Measurements from ENCODE around the gene RNF217.

Gene RNF217

DNA sequence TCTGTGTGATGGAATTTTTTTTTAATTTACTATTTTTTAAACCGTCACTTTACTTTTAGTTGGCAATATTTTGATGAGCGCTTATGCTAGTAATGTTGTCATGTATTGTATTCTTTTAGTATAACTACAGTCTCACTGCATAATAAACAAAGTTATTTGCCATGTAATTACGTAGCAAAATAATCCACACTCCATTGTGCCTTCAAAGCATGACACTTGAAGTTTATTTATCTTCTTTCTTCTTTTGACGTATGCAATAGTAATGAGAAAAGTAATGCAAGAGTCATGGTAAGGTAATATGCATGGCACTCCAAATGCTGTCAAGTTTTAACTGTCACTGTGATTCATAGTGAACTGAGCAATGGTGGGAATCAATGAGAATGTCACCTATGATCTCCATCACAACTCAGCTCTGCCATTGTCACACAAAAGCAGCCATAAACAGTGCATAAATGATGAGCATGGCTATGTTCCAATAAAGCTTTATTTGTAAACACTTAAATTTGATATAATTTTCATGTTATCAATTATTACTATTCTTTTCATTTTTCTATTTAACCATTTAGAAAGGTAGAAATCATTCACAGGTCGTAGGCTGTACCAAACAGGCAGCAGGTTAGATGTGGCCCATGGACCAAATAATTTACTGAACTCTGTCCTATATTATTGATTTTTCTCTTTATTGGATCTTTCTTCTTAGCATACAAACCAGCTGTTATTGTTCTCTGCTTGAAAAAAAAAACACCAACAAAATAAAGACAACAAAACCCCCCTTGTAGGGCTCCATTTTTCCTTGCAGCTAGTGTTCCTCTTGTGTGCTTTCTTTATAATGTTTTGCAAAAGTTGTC lies 27.1 kb downstream of the RNF217 start:
- peaks cover 9% of the 10 kb centered on the region; the same call in 1 of the 2 replicates for H3K36me3 ChIP-seq (ENCODE audit: insufficient read depth, low read length)
- no peaks in the 10 kb centered on the region for H3K9me3 ChIP-seq (ENCODE audit: low read depth, low read length)
- no peak overlapping the region for H3K9ac ChIP-seq (ENCODE audit: insufficient read length)
- no peak overlapping the region for H3K27ac ChIP-seq
- no peak for DNase-seq (ENCODE audit: low read depth, low spot score)
- no peak overlapping the region for H3K4me3 ChIP-seq
- TF ChIP-seq POLR2AphosphoS5 (IDR thresholded peaks at IDR 0.05; ENCODE audit: borderline replicate concordance, low read depth, low read length): no peak
- no peak for TF ChIP-seq EZH2 (IDR thresholded peaks at IDR 0.05)
- no peak for TF ChIP-seq FOXP2 (optimal IDR thresholded peaks at IDR 0.05; ENCODE audit: control extremely low read depth, extremely low read length, insufficient read depth)

GRCh38 chr6:124990988-124991387 lies 28.8 kb downstream of the RNF217 start:
- no peak for DNase-seq (ENCODE audit: low read depth, low spot score)
- H3K27ac ChIP-seq: no peak overlapping the region
- H3K9ac ChIP-seq (ENCODE audit: insufficient read length): no peak overlapping the region
- peaks cover 9% of the 10 kb centered on the region; the same call in 1 of the 2 replicates for H3K36me3 ChIP-seq (ENCODE audit: insufficient read depth, low read length)
- no peaks in the 10 kb centered on the region for H3K9me3 ChIP-seq (ENCODE audit: low read depth, low read length)
- TF ChIP-seq POLR2AphosphoS5 (IDR thresholded peaks at IDR 0.05; ENCODE audit: borderline replicate concordance, low read depth, low read length): no peak
- no peak for TF ChIP-seq EZH2 (IDR thresholded peaks at IDR 0.05)
- TF ChIP-seq FOXP2 (optimal IDR thresholded peaks at IDR 0.05; ENCODE audit: control extremely low read depth, extremely low read length, insufficient read depth): no peak
- H3K4me3 ChIP-seq: no peak overlapping the region

- Histone ChIP-seq H3K36me3 (ENCODE audit: insufficient read depth, low read length) (peaks cover 9% of the 10 kb centered on the region; the same call in 1 of the 2 replicates), H3K27ac (peak overlapping the region; percentile 1; the same call in 1 of the 2 replicates), H3K9ac (ENCODE audit: insufficient read length) (no peak overlapping the region), H3K9me3 (ENCODE audit: low read depth, low read length) (no peaks in the 10 kb centered on the region), H3K4me3 (no peak overlapping the region)
- TF ChIP-seq POLR2AphosphoS5 (IDR thresholded peaks at IDR 0.05; ENCODE audit: borderline replicate concordance, low read depth, low read length): no peak
- no peak for TF ChIP-seq EZH2 (IDR thresholded peaks at IDR 0.05)
- TF ChIP-seq FOXP2 (optimal IDR thresholded peaks at IDR 0.05; ENCODE audit: control extremely low read depth, extremely low read length, insufficient read depth): no peak
- DNase-seq (ENCODE audit: low read depth, low spot score): no peak
Observed at GRCh38 chr6:124991764-124992295, 29.6 kb downstream of the RNF217 start.

- Histone ChIP-seq H3K4me3 (no peak overlapping the region), H3K36me3 (ENCODE audit: insufficient read depth, low read length) (no peaks in the 10 kb centered on the region; the same call in 1 of the 2 replicates), H3K9me3 (ENCODE audit: low read depth, low read length) (no peaks in the 10 kb centered on the region), H3K27ac (no peak overlapping the region), H3K9ac (ENCODE audit: insufficient read length) (no peak overlapping the region)
- DNase-seq (ENCODE audit: low read depth, low spot score): no peak
- no peak for TF ChIP-seq FOXP2 (optimal IDR thresholded peaks at IDR 0.05; ENCODE audit: control extremely low read depth, extremely low read length, insufficient read depth)
Observed at GRCh38 chr6:124993327-124993726, 31.1 kb downstream of the RNF217 start.

DNA sequence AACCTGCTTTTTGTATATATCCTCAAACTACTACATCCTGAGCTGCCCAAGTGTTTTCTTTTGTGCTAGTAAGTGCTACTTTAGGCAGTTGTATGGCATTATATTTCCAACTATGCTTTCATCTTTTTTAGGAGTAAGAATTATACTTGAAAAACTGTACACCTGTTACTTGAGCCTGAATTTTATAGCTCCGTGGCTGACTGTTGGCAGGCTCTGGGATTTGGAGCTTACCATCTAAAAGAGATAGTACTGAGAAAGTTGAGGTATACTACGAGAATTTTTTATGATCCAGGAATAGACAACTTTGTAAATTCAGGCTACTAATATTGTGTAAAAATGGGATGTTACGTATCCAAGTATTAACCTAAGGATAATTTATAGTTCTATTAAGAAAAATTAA lies 32.4 kb downstream of the RNF217 start:
- Histone ChIP-seq H3K9ac (ENCODE audit: insufficient read length) (no peak overlapping the region), H3K36me3 (ENCODE audit: insufficient read depth, low read length) (no peaks in the 10 kb centered on the region), H3K27ac (no peak overlapping the region), H3K9me3 (ENCODE audit: low read depth, low read length) (no peaks in the 10 kb centered on the region), H3K4me3 (no peak overlapping the region)
- no peak for TF ChIP-seq FOXP2 (optimal IDR thresholded peaks at IDR 0.05; ENCODE audit: control extremely low read depth, extremely low read length, insufficient read depth)
- TF ChIP-seq POLR2AphosphoS5 (IDR thresholded peaks at IDR 0.05; ENCODE audit: borderline replicate concordance, low read depth, low read length): no peak
- no peak for TF ChIP-seq EZH2 (IDR thresholded peaks at IDR 0.05)
- DNase-seq (ENCODE audit: low read depth, low spot score): no peak

DNA sequence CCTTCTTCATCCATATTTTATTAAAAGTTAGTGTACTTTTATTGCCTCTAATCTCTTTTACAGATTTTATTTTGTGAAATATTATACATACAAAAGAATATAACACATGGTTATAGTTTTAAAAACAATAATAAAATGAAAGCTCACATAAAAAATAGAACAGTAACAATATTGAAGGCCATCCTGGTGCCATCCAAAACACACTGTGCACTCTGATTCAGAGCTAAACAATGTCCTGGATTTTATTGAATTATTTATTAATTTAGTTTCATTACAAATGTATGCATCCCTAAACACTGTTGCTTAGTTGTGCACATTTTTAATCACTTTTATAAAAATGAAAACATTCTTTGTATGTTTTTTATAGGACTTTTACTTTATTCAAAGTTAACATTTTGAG lies 32.9 kb downstream of the RNF217 start:
- H3K9me3 ChIP-seq (ENCODE audit: low read depth, low read length): no peaks in the 10 kb centered on the region
- H3K4me3 ChIP-seq: no peak overlapping the region
- no peak overlapping the region for H3K27ac ChIP-seq
- H3K9ac ChIP-seq (ENCODE audit: insufficient read length): no peak overlapping the region
- TF ChIP-seq FOXP2 (optimal IDR thresholded peaks at IDR 0.05; ENCODE audit: control extremely low read depth, extremely low read length, insufficient read depth) (no peak), EZH2 (IDR thresholded peaks at IDR 0.05) (no peak), POLR2AphosphoS5 (IDR thresholded peaks at IDR 0.05; ENCODE audit: borderline replicate concordance, low read depth, low read length) (no peak)
- H3K36me3 ChIP-seq (ENCODE audit: insufficient read depth, low read length): no peaks in the 10 kb centered on the region
- no peak for DNase-seq (ENCODE audit: low read depth, low spot score)

DNA sequence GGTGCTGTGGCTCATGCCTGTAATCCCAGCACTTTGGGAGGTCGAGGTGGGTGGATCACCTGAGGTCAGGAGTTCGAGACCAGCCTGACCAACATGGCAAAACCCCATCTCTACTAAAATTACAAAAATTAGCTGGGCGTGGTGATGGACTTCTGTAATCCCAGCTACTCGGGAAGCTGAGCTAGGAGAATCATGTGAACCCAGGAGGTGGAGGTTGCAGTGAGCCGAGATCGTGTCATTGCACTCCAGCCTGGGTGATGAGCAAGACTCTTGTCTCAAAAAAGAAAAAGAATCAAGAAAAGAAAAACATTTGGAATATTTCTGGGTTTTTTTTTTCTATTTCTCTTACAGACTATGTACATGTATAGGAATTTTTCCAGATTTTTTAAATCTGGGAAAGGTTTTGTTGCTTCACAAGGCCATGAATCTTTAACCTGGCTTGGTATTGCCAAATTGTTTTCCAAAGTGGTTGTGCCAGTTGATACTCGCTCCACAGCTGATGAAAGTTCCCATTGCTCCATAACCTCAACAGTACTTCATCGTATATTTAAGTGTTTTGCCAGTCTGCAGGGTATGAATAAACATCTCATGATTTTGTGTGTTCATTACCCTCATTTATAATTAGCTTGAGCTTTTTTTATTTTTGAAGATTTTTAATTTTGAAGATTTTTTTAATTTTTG lies 33.5 kb downstream of the RNF217 start:
- TF ChIP-seq POLR2AphosphoS5 (IDR thresholded peaks at IDR 0.05; ENCODE audit: borderline replicate concordance, low read depth, low read length) (no peak), FOXP2 (optimal IDR thresholded peaks at IDR 0.05; ENCODE audit: control extremely low read depth, extremely low read length, insufficient read depth) (no peak), EZH2 (IDR thresholded peaks at IDR 0.05) (no peak)

DNA sequence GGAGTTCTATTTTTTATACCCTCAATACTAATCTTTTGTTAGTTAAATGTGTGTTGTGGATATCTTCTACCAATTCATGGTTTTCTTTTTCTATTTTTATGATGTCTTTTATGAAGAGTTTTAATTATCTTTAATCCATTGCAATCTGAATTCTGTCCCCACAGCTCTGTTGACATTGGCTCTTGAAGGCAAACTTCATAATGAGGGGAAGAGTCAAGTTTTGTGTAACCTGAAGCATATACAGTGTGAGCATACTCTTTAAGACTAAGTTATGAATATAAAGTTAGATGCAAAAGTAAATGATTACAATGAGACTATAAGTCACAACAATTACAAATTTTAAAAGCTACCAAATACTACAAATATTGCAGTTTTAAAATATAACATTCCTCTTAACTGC lies 34.2 kb downstream of the RNF217 start:
- DNase-seq (ENCODE audit: low read depth, low spot score): no peak
- Histone ChIP-seq H3K9ac (ENCODE audit: insufficient read length) (no peak overlapping the region), H3K4me3 (no peak overlapping the region), H3K36me3 (ENCODE audit: insufficient read depth, low read length) (no peaks in the 10 kb centered on the region), H3K27ac (no peak overlapping the region), H3K9me3 (ENCODE audit: low read depth, low read length) (no peaks in the 10 kb centered on the region)
- TF ChIP-seq EZH2 (IDR thresholded peaks at IDR 0.05) (no peak), FOXP2 (optimal IDR thresholded peaks at IDR 0.05; ENCODE audit: control extremely low read depth, extremely low read length, insufficient read depth) (no peak), POLR2AphosphoS5 (IDR thresholded peaks at IDR 0.05; ENCODE audit: borderline replicate concordance, low read depth, low read length) (no peak)

More for the DNA sequence above, 33.5 kb downstream of the RNF217 start:
- Histone ChIP-seq H3K4me3 (no peak overlapping the region), H3K9me3 (ENCODE audit: low read depth, low read length) (no peaks in the 10 kb centered on the region), H3K9ac (ENCODE audit: insufficient read length) (no peak overlapping the region), H3K36me3 (ENCODE audit: insufficient read depth, low read length) (no peaks in the 10 kb centered on the region), H3K27ac (no peak overlapping the region)
- DNase-seq (ENCODE audit: low read depth, low spot score): no peak

All from SK-N-MC (cell line).